Measurements from ENCODE around the gene SNRK.

SNRK gene

DNA sequence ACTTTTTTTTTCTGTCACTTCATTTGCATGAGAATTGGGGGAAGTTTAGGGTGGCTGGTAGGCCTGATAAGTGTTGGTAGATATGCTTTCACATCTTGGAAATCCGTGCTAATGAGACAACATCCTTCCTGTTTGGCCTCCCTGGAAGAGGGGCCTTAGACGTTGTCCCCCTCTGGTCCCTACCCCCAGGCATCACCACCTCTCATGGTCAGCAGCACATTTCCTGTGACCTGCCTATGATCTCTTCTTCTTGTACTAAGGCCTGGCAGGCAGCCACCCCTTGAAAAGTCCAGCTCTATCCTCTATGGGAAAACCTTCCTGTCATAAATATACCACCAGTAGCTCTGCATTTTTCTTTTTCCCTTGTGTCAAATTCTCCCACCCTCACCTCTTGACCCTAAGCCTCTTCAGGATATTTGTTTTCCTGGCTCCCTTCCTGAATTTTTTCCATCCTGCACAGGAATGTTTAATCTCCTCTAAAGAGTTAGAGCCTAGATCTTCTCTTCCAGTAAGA lies 107.8 kb downstream of the SNRK start (continued):
- TF ChIP-seq ZNF10 (tag by site-specific recombination; IDR thresholded peaks at IDR 0.05), result no peak
- TF ChIP-seq YY2 (tag by site-specific recombination; IDR thresholded peaks at IDR 0.05), result no peak
- TF ChIP-seq, protein P1, sequence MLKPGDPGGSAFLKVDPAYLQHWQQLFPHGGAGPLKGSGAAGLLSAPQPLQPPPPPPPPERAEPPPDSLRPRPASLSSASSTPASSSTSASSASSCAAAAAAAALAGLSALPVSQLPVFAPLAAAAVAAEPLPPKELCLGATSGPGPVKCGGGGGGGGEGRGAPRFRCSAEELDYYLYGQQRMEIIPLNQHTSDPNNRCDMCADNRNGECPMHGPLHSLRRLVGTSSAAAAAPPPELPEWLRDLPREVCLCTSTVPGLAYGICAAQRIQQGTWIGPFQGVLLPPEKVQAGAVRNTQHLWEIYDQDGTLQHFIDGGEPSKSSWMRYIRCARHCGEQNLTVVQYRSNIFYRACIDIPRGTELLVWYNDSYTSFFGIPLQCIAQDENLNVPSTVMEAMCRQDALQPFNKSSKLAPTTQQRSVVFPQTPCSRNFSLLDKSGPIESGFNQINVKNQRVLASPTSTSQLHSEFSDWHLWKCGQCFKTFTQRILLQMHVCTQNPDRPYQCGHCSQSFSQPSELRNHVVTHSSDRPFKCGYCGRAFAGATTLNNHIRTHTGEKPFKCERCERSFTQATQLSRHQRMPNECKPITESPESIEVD (tag by site-specific recombination; IDR thresholded peaks at IDR 0.05), result no peak

DNA sequence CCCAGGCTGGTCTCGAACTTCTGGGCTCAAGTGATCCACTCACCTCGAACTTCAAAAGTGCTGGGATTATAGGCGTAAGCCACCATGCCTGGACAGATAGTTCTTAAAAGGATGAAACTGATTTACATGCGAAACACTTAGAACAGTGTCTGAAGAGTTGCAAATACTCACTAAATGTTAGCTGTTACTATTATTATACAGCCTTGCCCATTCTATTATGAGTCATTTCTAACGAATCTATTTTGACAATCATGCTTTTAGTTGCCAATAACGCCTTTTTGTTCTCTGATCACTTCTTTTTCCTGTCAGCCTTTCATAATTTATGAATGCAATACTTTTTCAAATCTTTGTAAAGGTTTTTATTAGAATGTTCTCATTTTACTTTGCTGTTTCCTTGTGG lies 112.7 kb downstream of the SNRK start:
- Histone ChIP-seq H3K36me3 (ENCODE audit: control insufficient read depth in 2 of 2, insufficient read depth in 1 of 2, low read length in 2 of 2) (no peaks in the 10 kb centered on the region), H3K27ac (ENCODE audit: extremely low read depth, low read depth, low read length) (no peak overlapping the region), H3K4me1 (ENCODE audit: control insufficient read depth, insufficient read depth, low read length) (no peaks in the 10 kb centered on the region), H3K9me3 (ENCODE audit: control insufficient read depth, insufficient read depth, low read depth, low read length) (no peaks in the 10 kb centered on the region), H3K4me3 (ENCODE audit: low read depth, low read length) (no peak overlapping the region)
- TF ChIP-seq ZFP41 (tag by site-specific recombination; IDR thresholded peaks at IDR 0.05; ENCODE audit: borderline replicate concordance) (no peak), ZNF664 (tag by site-specific recombination; IDR thresholded peaks at IDR 0.05) (no peak), ZNF785 (tag by site-specific recombination; IDR thresholded peaks at IDR 0.05) (no peak), KLF9 (tag by site-specific recombination; IDR thresholded peaks at IDR 0.05; ENCODE audit: low read depth) (no peak), ZNF501 (tag by site-specific recombination; IDR thresholded peaks at IDR 0.05) (no peak), ZXDB (tag by site-specific recombination; IDR thresholded peaks at IDR 0.05) (no peak), BCL11A (tag by site-specific recombination; IDR thresholded peaks at IDR 0.05; ENCODE audit: low read depth) (no peak), ZNF114 (tag by site-specific recombination; IDR thresholded peaks at IDR 0.05) (no peak), ZNF221 (tag by site-specific recombination; IDR thresholded peaks at IDR 0.05; ENCODE audit: borderline replicate concordance) (no peak)
- TF ChIP-seq, protein P2, sequence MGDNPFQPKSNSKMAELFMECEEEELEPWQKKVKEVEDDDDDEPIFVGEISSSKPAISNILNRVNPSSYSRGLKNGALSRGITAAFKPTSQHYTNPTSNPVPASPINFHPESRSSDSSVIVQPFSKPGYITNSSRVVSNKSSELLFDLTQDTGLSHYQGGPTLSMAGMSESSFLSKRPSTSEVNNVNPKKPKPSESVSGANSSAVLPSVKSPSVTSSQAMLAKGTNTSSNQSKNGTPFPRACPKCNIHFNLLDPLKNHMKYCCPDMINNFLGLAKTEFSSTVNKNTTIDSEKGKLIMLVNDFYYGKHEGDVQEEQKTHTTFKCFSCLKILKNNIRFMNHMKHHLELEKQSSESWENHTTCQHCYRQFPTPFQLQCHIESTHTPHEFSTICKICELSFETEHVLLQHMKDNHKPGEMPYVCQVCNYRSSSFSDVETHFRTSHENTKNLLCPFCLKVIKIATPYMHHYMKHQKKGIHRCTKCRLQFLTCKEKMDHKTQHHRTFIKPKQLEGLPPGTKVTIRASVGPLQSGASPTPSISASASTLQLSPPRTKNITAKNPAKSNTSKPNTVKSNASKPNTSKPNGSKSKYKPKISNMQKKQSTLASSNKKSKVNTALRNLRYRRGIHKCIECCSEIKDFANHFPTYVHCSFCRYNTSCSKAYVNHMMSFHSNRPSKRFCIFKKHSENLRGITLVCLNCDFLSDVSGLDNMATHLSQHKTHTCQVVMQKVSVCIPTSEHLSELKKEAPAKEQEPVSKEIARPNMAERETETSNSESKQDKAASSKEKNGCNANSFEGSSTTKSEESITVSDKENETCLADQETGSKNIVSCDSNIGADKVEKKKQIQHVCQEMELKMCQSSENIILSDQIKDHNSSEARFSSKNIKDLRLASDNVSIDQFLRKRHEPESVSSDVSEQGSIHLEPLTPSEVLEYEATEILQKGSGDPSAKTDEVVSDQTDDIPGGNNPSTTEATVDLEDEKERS (tag by site-specific recombination; IDR thresholded peaks at IDR 0.05), result no peak
- TF ChIP-seq, protein P3, sequence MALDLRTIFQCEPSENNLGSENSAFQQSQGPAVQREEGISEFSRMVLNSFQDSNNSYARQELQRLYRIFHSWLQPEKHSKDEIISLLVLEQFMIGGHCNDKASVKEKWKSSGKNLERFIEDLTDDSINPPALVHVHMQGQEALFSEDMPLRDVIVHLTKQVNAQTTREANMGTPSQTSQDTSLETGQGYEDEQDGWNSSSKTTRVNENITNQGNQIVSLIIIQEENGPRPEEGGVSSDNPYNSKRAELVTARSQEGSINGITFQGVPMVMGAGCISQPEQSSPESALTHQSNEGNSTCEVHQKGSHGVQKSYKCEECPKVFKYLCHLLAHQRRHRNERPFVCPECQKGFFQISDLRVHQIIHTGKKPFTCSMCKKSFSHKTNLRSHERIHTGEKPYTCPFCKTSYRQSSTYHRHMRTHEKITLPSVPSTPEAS (tag by site-specific recombination; IDR thresholded peaks at IDR 0.05), result no peak
- TF ChIP-seq, protein P4, sequence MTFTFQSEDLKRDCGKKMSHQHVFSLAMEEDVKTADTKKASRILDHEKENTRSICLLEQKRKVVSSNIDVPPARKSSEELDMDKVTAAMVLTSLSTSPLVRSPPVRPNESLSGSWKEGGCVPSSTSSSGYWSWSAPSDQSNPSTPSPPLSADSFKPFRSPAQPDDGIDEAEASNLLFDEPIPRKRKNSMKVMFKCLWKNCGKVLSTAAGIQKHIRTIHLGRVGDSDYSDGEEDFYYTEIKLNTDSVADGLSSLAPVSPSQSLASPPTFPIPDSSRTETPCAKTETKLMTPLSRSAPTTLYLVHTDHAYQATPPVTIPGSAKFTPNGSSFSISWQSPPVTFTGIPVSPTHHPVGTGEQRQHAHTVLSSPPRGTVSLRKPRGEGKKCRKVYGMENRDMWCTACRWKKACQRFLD (tag by site-specific recombination; IDR thresholded peaks at IDR 0.05), result no peak
- TF ChIP-seq, protein P5, sequence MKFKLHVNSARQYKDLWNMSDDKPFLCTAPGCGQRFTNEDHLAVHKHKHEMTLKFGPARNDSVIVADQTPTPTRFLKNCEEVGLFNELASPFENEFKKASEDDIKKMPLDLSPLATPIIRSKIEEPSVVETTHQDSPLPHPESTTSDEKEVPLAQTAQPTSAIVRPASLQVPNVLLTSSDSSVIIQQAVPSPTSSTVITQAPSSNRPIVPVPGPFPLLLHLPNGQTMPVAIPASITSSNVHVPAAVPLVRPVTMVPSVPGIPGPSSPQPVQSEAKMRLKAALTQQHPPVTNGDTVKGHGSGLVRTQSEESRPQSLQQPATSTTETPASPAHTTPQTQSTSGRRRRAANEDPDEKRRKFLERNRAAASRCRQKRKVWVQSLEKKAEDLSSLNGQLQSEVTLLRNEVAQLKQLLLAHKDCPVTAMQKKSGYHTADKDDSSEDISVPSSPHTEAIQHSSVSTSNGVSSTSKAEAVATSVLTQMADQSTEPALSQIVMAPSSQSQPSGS (tag by site-specific recombination; IDR thresholded peaks at IDR 0.05; ENCODE audit: low read depth), result no peak
- CTCF ChIA-PET, result no interaction called here
- POLR2A ChIA-PET, result no interaction called here

All from HEK293 (cell line).